ENCODE measurements around the gene PRR30.

GRCh38 chr2:27092696-27093429 lies 46.3 kb downstream of the PRR30 start:
- TF ChIP-seq CTCF (IDR thresholded peaks at IDR 0.05) (no peak), POLR2A (IDR thresholded peaks at IDR 0.05) (no peak)
